Loucy (cell line): ENCODE results near the gene TUBGCP3.

Source experiments
- H2AFZ ChIP-seq: fragments of 200-600 bp; sonication (generic); 2 replicates; pipeline ENCODE4 v1.6.0; 2016; ENCODE audit warnings: antibody characterized with exemption, mild to moderate bottlenecking, low read length, moderate library complexity
- H3F3A ChIP-seq: fragments of 200-600 bp; 2 replicates; pipeline ENCODE4 v1.6.0; 2016; ENCODE audit warnings: antibody characterized with exemption, low read depth, mild to moderate bottlenecking
- H3K27me3 ChIP-seq: fragments of 200-600 bp; sonication (generic); 2 replicates; pipeline ENCODE4 v1.6.1; 2014; ENCODE audit warnings: low read length, mild to moderate bottlenecking; ENCODE audit not compliant: insufficient read depth, poor library complexity, severe bottlenecking
- H3K36me3 ChIP-seq: fragments of 200-600 bp; sonication (generic); 2 replicates; pipeline ENCODE4 v1.6.1; 2016; ENCODE audit warnings: low read length; ENCODE audit not compliant: insufficient read depth
- H3K4me1 ChIP-seq: fragments of 200-600 bp; sonication (generic); 2 replicates; pipeline ENCODE4 v1.5.1; 2014; ENCODE audit warnings: low read length, mild to moderate bottlenecking; ENCODE audit not compliant: insufficient read depth, poor library complexity, severe bottlenecking
- H3K4me2 ChIP-seq: fragments of 200-600 bp; sonication (generic); 2 replicates; pipeline ENCODE4 v1.6.0; 2014; ENCODE audit warnings: antibody characterized with exemption, low read length, low read depth, mild to moderate bottlenecking; ENCODE audit not compliant: poor library complexity, severe bottlenecking
- H3K4me3 ChIP-seq: fragments of 200-600 bp; sonication (generic); 2 replicates; pipeline ENCODE4 v1.5.1; 2014; ENCODE audit warnings: low read length, mild to moderate bottlenecking, mixed read lengths; ENCODE audit not compliant: poor library complexity, severe bottlenecking
- H3K79me2 ChIP-seq: fragments of 200-600 bp; sonication (generic); 2 replicates; pipeline ENCODE4 v1.6.1; 2014; ENCODE audit warnings: low read length; ENCODE audit not compliant: insufficient read depth
- H3K9ac ChIP-seq: fragments of 200-600 bp; sonication (generic); 2 replicates; pipeline ENCODE4 v1.6.0; 2014; ENCODE audit warnings: mild to moderate bottlenecking, low read depth, low read length, moderate library complexity; ENCODE audit not compliant: poor library complexity, severe bottlenecking
- H3K9me2 ChIP-seq: fragments of 200-600 bp; sonication (generic); replicated peaks from 2 replicates; pipeline ENCODE4 v1.6.1; 2016; ENCODE audit warnings: low read depth, low read length, mixed read lengths
- H3K9me3 ChIP-seq: fragments of 200-600 bp; sonication (generic); 2 replicates; pipeline ENCODE4 v1.6.1; 2014; ENCODE audit warnings: mild to moderate bottlenecking, antibody characterized with exemption, low read length, low read depth; ENCODE audit not compliant: insufficient read depth
- H4K20me1 ChIP-seq: fragments of 200-600 bp; sonication (generic); 2 replicates; pipeline ENCODE4 v1.6.0; 2014; ENCODE audit warnings: antibody characterized with exemption, low read length, mild to moderate bottlenecking; ENCODE audit not compliant: insufficient read depth, poor library complexity, severe bottlenecking
- CTCF ChIP-seq: fragments of 200-600 bp; sonication (generic); conservative IDR thresholded peaks from 2 replicates; pipeline ENCODE4 v1.5.1; 2014; ENCODE audit warnings: mild to moderate bottlenecking, antibody characterized with exemption, low read length
- EZH2phosphoT487 ChIP-seq: fragments of 200-600 bp; IDR thresholded peaks from 2 replicates; pipeline ENCODE4 v1.6.1; 2018; ENCODE audit warnings: antibody characterized with exemption, mild to moderate bottlenecking, moderate library complexity, borderline replicate concordance

TUBGCP3 gene

GRCh38 chr13:112569821-112570220 is 18.1 kb downstream of the TUBGCP3 start:
- Histone ChIP-seq H3F3A (no peaks in the 10 kb centered on the region), H3K4me3 (no peak overlapping the region), H3K9ac (no peak overlapping the region), H3K9me3 (no peaks in the 10 kb centered on the region), H3K4me1 (peaks cover 3% of the 10 kb centered on the region), H3K36me3 (peaks cover 49% of the 10 kb centered on the region), H3K27me3 (no peaks in the 10 kb centered on the region), H3K4me2 (no peak overlapping the region), H3K79me2 (peaks cover 77% of the 10 kb centered on the region), H4K20me1 (peaks cover 65% of the 10 kb centered on the region), H2AFZ (no peak overlapping the region), H3K9me2 (no peaks in the 10 kb centered on the region)
- TF ChIP-seq EZH2phosphoT487 (no peak), CTCF (no peak)

- H3K9me2 ChIP-seq, result no peaks in the 10 kb centered on the region
- peaks cover 74% of the 10 kb centered on the region for H3K36me3 ChIP-seq
Observed at GRCh38 chr13:112567161-112567862, 20.6 kb downstream of the TUBGCP3 start.

GRCh38 chr13:112562786-112563383 is 25.1 kb downstream of the TUBGCP3 start:
- no peaks in the 10 kb centered on the region for H3K4me1 ChIP-seq
- H3F3A ChIP-seq, result no peaks in the 10 kb centered on the region
- H3K9me3 ChIP-seq, result no peaks in the 10 kb centered on the region
- H3K27me3 ChIP-seq, result no peaks in the 10 kb centered on the region
- H3K9ac ChIP-seq, result no peak overlapping the region
- H3K4me3 ChIP-seq, result no peak overlapping the region
- peaks cover 26% of the 10 kb centered on the region for H4K20me1 ChIP-seq
- TF ChIP-seq EZH2phosphoT487, result no peak
- TF ChIP-seq CTCF, result no peak
- H3K4me2 ChIP-seq, result no peak overlapping the region
- peaks cover 85% of the 10 kb centered on the region; the same call in 1 of the 2 replicates for H3K36me3 ChIP-seq
- no peak overlapping the region for H2AFZ ChIP-seq
- H3K79me2 ChIP-seq, result peaks cover 51% of the 10 kb centered on the region
- no peaks in the 10 kb centered on the region for H3K9me2 ChIP-seq

More at GRCh38 chr13:112567161-112567862, 20.6 kb downstream of the TUBGCP3 start:
- Histone ChIP-seq H3F3A (no peaks in the 10 kb centered on the region), H3K4me3 (no peak overlapping the region), H2AFZ (no peak overlapping the region), H4K20me1 (peaks cover 44% of the 10 kb centered on the region), H3K9me3 (no peaks in the 10 kb centered on the region), H3K4me1 (no peaks in the 10 kb centered on the region), H3K27me3 (no peaks in the 10 kb centered on the region), H3K79me2 (peaks cover 66% of the 10 kb centered on the region), H3K9ac (no peak overlapping the region), H3K4me2 (no peak overlapping the region)
- TF ChIP-seq CTCF (no peak), EZH2phosphoT487 (no peak)
